Osteoblast (primary cell): Measurements from ENCODE around the gene FNDC10. TPM values are rescaled to one million over a fixed set of nuclear protein-coding genes. Genes with fewer than 3 reads are reported as not detected.
A peak's percentile ranks its signal among the peaks of the same experiment; 100 is the strongest.

Source experiments
- DNase-seq: peaks from one replicate; pipeline ENCODE4 v3.0.0; 2011; ENCODE audit warnings: low spot score, mixed read lengths; ENCODE audit not compliant: insufficient read length; ENCODE audit errors: missing footprints
- H2AFZ ChIP-seq: 2 replicates; pipeline ENCODE4 v1.6.0; 2011; ENCODE audit warnings: mild to moderate bottlenecking, low read length
- H3K27ac ChIP-seq: 2 replicates; pipeline ENCODE4 v1.5.1; 2011; ENCODE audit warnings: mild to moderate bottlenecking, low read depth, low read length, moderate library complexity
- H3K27me3 ChIP-seq: 2 replicates; pipeline ENCODE4 v1.6.0; 2012; ENCODE audit warnings: mild to moderate bottlenecking, control low read depth, inconsistent platforms, low read length, moderate library complexity; ENCODE audit not compliant: insufficient read depth
- H3K36me3 ChIP-seq: 2 replicates; pipeline ENCODE4 v1.5.1; 2011; ENCODE audit warnings: mild to moderate bottlenecking, low read length, control low read depth, moderate library complexity; ENCODE audit not compliant: insufficient read depth
- H3K4me1 ChIP-seq: 2 replicates; pipeline ENCODE4 v1.5.1; 2011; ENCODE audit warnings: mild to moderate bottlenecking, low read length, control low read depth, moderate library complexity; ENCODE audit not compliant: insufficient read depth
- H3K4me2 ChIP-seq: 2 replicates; pipeline ENCODE4 v1.6.0; 2011; ENCODE audit warnings: mild to moderate bottlenecking, low read length; ENCODE audit not compliant: insufficient read depth
- H3K4me3 ChIP-seq: fragments of 200-600 bp; sonication (generic); 3 replicates; pipeline ENCODE4 v1.5.1; 2012; ENCODE audit warnings: mild to moderate bottlenecking, low read length, inconsistent platforms; ENCODE audit not compliant: insufficient read depth
- H3K79me2 ChIP-seq: 2 replicates; pipeline ENCODE4 v1.6.0; 2012; ENCODE audit warnings: mild to moderate bottlenecking, low read length, control low read depth, inconsistent platforms; ENCODE audit not compliant: insufficient read depth
- H3K9me3 ChIP-seq: 2 replicates; pipeline ENCODE4 v1.5.1; 2011; ENCODE audit warnings: low read depth, low read length, control low read depth
- H4K20me1 ChIP-seq: 2 replicates; pipeline ENCODE4 v1.6.0; 2012; ENCODE audit warnings: mild to moderate bottlenecking, low read length, control low read depth; ENCODE audit not compliant: insufficient read depth
- total RNA-seq: library from RNA; depleted of rRNA; stranded (reverse); fragments of >200 nt; gene quantifications from 2 replicates; pipeline ENCODE4 v1.2.3, GENCODE V29; 2012
- TF ChIP-seq, protein P1 (sequence below): IDR thresholded peaks from 2 replicates; pipeline ENCODE4 v1.5.1; 2011; ENCODE audit warnings: mild to moderate bottlenecking, low read depth, low read length, moderate library complexity; ENCODE audit errors: extremely low read depth

FNDC10 gene
- total RNA-seq, 1 donor: 2.5 TPM

DNA sequence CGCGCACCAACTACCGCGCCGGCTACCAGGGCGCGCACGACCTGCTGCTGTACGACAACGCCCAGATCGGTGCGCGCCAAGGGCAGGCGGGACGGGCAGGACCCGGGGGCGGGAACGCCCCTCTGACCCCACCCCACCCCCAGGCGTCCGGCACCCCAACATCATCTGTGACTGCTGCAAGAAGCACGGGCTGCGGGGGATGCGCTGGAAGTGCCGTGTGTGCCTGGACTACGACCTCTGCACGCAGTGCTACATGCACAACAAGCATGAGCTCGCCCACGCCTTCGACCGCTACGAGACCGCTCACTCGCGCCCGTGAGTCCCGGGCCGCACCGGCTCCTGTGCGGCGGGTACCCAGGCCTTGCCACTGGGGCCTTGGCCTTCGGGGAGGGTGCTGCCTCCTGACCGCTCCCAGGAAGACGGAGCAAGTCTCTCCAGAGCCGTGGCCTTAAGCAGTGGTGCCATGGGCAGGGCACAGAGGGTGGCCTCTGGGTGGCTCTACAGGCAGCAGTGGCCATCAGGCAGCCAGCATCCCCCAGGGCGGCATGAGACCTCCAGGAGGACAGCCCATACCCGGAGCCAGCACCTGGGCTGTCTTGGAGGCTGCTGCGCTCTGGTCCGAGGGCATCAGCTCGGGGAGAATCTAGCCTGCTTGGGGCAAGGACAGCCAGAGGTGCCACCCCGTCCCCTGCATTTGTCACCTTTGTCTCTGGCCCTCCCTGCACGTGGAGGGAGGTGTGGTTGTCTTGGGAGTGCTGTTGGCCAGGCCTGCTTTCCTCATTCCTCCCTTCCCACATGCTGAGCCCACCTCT is 23.9 kb upstream of the FNDC10 start:
- TF ChIP-seq, protein P1, sequence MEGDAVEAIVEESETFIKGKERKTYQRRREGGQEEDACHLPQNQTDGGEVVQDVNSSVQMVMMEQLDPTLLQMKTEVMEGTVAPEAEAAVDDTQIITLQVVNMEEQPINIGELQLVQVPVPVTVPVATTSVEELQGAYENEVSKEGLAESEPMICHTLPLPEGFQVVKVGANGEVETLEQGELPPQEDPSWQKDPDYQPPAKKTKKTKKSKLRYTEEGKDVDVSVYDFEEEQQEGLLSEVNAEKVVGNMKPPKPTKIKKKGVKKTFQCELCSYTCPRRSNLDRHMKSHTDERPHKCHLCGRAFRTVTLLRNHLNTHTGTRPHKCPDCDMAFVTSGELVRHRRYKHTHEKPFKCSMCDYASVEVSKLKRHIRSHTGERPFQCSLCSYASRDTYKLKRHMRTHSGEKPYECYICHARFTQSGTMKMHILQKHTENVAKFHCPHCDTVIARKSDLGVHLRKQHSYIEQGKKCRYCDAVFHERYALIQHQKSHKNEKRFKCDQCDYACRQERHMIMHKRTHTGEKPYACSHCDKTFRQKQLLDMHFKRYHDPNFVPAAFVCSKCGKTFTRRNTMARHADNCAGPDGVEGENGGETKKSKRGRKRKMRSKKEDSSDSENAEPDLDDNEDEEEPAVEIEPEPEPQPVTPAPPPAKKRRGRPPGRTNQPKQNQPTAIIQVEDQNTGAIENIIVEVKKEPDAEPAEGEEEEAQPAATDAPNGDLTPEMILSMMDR: no peak
- no peaks in the 10 kb centered on the region for H3K27me3 ChIP-seq
- H3K27ac ChIP-seq: no peak overlapping the region
- no peaks in the 10 kb centered on the region for H3K4me1 ChIP-seq
- no peak overlapping the region for H3K4me3 ChIP-seq
- peaks cover 4% of the 10 kb centered on the region for H3K79me2 ChIP-seq
- H2AFZ ChIP-seq: no peak overlapping the region
- H3K4me2 ChIP-seq: no peak overlapping the region
- DNase-seq: peak; percentile 75
- peaks cover 20% of the 10 kb centered on the region for H4K20me1 ChIP-seq
- H3K36me3 ChIP-seq: no peaks in the 10 kb centered on the region
- no peaks in the 10 kb centered on the region for H3K9me3 ChIP-seq

DNA sequence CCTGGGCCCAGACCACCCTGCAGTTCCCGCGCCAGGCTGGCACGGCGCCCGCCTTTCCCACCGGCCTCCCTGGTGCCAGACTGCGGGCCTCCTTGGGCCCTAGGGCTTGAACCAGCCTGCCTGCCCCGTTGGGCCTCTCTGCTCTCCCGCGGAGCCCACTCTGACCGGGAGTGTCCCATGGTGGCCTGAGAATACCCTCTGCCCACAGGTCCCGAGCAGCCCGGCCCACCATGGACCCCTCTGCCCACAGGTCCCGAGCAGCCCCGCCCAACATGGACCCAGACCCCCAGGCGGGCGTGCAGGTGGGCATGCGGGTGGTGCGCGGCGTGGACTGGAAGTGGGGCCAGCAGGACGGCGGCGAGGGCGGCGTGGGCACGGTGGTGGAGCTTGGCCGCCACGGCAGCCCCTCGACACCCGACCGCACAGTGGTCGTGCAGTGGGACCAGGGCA is 23.3 kb upstream of the FNDC10 start:
- DNase-seq: peak; percentile 50
- Histone ChIP-seq H3K4me2 (no peak overlapping the region), H3K9me3 (no peaks in the 10 kb centered on the region), H3K27me3 (no peaks in the 10 kb centered on the region), H3K4me1 (no peaks in the 10 kb centered on the region), H3K36me3 (no peaks in the 10 kb centered on the region), H3K4me3 (no peak overlapping the region), H3K27ac (no peak overlapping the region), H4K20me1 (peaks cover 16% of the 10 kb centered on the region), H2AFZ (no peak overlapping the region), H3K79me2 (peaks cover 8% of the 10 kb centered on the region)
- TF ChIP-seq, protein P1: no peak

DNA sequence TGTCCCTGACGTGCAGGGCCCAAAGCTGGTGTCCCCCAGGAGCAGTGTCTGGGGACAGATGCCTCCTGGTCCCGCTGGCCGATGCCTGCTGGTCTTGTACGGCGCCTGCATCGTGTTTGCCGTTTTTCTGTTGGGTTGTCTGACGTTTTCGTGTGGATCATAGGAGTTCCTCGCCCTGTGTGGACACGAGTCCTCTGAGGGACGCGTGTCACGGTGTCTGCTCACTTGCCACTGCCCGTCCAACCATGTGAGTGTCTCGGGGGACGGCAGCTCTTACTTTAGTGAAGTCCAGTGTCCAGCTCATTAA is 22.8 kb upstream of the FNDC10 start:
- no peaks in the 10 kb centered on the region for H3K27me3 ChIP-seq
- no peak overlapping the region for H3K4me3 ChIP-seq
- TF ChIP-seq, protein P1: no peak
- H3K79me2 ChIP-seq: peaks cover 13% of the 10 kb centered on the region
- no peaks in the 10 kb centered on the region for H3K4me1 ChIP-seq
- no peak for DNase-seq
- no peaks in the 10 kb centered on the region for H3K36me3 ChIP-seq
- H3K4me2 ChIP-seq: no peak overlapping the region
- H2AFZ ChIP-seq: no peak overlapping the region
- no peaks in the 10 kb centered on the region for H3K9me3 ChIP-seq
- H3K27ac ChIP-seq: no peak overlapping the region
- H4K20me1 ChIP-seq: peaks cover 19% of the 10 kb centered on the region

DNA sequence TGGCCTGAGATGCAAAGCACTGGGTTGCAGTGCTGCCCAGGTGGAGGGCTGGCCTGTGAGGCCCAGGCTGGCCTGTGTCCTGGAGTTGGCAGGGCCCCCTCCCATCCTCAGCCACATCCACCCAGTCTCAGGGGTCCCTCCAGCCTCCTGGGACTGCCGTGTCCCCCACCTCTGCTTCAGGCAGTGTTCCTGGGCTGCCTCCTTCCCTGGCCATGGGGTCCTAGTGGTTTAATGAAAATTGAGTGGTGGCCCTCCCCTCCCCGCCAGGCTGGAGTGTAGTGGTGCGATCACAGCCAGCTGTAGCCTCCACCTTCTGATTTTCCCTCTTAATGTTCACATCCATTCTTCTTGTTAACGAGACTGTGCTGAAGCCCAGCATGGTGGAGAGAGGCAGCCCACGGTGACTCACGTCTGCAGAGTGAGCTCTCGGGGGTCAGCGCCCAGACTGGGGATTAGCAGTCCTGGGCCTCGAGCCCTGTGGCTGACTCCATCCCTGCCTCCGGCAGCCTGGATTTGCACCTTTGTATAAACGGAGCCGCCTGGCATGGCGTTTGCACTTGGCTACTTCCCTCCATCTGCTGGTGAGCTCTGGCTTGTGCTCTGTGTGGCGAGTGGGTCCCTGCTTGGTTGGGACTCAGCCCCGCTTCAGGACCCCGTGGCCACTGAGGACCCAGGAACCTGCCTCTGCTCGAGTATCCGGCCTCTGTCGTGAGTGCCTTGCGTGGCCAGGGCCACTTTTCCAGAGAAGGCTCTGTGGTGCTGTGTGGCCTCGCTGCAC is 22.3 kb upstream of the FNDC10 start:
- H2AFZ ChIP-seq: no peak overlapping the region
- H3K27ac ChIP-seq: no peak overlapping the region
- H3K4me3 ChIP-seq: no peak overlapping the region
- H3K4me2 ChIP-seq: no peak overlapping the region
- TF ChIP-seq, protein P1: no peak
- peak; percentile 92 for DNase-seq
- peaks cover 4% of the 10 kb centered on the region for H3K36me3 ChIP-seq
- peaks cover 18% of the 10 kb centered on the region for H3K79me2 ChIP-seq
- peaks cover 24% of the 10 kb centered on the region for H4K20me1 ChIP-seq
- peaks cover 2% of the 10 kb centered on the region for H3K4me1 ChIP-seq
- H3K9me3 ChIP-seq: no peaks in the 10 kb centered on the region
- H3K27me3 ChIP-seq: no peaks in the 10 kb centered on the region
